ENCODE data around the gene SLX9.
"Not testable (repeated sequence)": the region's sequence is repeated elsewhere in the genome, so short reads cannot be mapped to it uniquely, and the experiment has no call there.

SLX9 gene

GRCh38 chr21:44962403-44962966 is 22.7 kb downstream of the SLX9 start:
- DNase-seq, result no peak

- no peak for DNase-seq
Observed at GRCh38 chr21:44964381-44964780, 24.6 kb downstream of the SLX9 start.

GRCh38 chr21:44965251-44966022 is 25.6 kb downstream of the SLX9 start:
- DNase-seq, result peak; percentile 49 to 58

- DNase-seq, result peak; percentile 30 to 35
Observed at GRCh38 chr21:44966135-44967081, 26.6 kb downstream of the SLX9 start.

- no peak for DNase-seq
Observed at GRCh38 chr21:44967082-44968047, 27.5 kb downstream of the SLX9 start.

GRCh38 chr21:44969066-44969670 is 29.3 kb downstream of the SLX9 start:
- no peak for DNase-seq

GRCh38 chr21:44969931-44970755 is 30.3 kb downstream of the SLX9 start:
- DNase-seq, result peak; percentile 23 to 31

GRCh38 chr21:44970766-44971671 is 31.2 kb downstream of the SLX9 start:
- DNase-seq, result no peak

- no peak for DNase-seq
Observed at GRCh38 chr21:44971672-44971995, 31.8 kb downstream of the SLX9 start.

- no peak for DNase-seq
Observed at GRCh38 chr21:44972301-44972814, 32.5 kb downstream of the SLX9 start.

GRCh38 chr21:44972821-44973220 is 33.0 kb downstream of the SLX9 start:
- DNase-seq, result no peak

- DNase-seq, result no peak
Observed at GRCh38 chr21:44973598-44973997, 33.8 kb downstream of the SLX9 start.

- DNase-seq, result no peak
Observed at GRCh38 chr21:44974676-44975075, 34.8 kb downstream of the SLX9 start.

GRCh38 chr21:44975720-44976555 is 36.1 kb downstream of the SLX9 start:
- no peak for DNase-seq

GRCh38 chr21:44976556-44977393 is 36.9 kb downstream of the SLX9 start:
- DNase-seq, result not testable (repeated sequence)

- DNase-seq, result no peak
Observed at GRCh38 chr21:44977616-44978340, 37.9 kb downstream of the SLX9 start.

Measured in Kasumi-1 (cell line).